ENCODE data around the gene USP17L11. TPM values are rescaled to one million over a fixed set of nuclear protein-coding genes. Genes with fewer than 3 reads are reported as not detected.
"Not testable (repeated sequence)": the region's sequence is repeated elsewhere in the genome, so short reads cannot be mapped to it uniquely, and the experiment has no call there.

USP17L11 gene, protein sequence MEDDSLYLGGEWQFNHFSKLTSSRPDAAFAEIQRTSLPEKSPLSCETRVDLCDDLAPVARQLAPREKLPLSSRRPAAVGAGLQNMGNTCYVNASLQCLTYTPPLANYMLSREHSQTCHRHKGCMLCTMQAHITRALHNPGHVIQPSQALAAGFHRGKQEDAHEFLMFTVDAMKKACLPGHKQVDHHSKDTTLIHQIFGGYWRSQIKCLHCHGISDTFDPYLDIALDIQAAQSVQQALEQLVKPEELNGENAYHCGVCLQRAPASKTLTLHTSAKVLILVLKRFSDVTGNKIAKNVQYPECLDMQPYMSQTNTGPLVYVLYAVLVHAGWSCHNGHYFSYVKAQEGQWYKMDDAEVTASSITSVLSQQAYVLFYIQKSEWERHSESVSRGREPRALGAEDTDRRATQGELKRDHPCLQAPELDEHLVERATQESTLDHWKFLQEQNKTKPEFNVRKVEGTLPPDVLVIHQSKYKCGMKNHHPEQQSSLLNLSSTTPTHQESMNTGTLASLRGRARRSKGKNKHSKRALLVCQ
- total RNA-seq, result not detected

DNA sequence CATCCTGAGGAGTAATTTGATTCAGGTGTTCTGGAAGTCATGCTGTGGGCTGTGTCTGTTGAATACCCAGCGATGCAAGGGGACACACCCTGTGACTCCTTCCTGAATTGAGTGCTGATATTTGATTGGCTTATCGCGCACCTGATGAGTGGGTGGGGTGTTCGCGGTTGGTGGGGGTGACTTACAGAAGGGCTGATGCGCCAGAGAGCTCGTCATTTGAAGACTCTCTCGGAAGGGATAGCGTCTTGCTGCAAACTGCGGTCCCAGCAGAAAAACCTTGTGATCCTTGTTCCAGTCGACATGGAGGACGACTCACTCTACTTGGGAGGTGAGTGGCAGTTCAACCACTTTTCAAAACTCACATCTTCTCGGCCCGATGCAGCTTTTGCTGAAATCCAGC is at the start of gene USP17L11:
Gene USP17L11, plus strand, starts transcription at position 301 of the 400 bp plus-strand sequence. Its CDS starts 0 bp downstream, at position 301.
- H3K27ac ChIP-seq; H3K4me1 ChIP-seq; H3K4me3 ChIP-seq; H3K9me3 ChIP-seq; in situ Hi-C loops (cut with MboI; ENCODE audit: low pct_ligation_motif_present in 1 of 4, low pct_unique_long_range_greater_than_20kb in 1 of 4, low sequenced_read_pairs in 3 of 4); intact Hi-C loops (cut with DNase I; ENCODE audit: low total_unique reads); H3K36me3 ChIP-seq; DNase-seq; H3K27me3 ChIP-seq: not testable (repeated sequence)
- WGBS, 2 donors (ENCODE audit: low coverage in 1 of 2), result no CpG with 5 or more reads among the region's 14 CpGs

- WGBS, 2 donors (ENCODE audit: low coverage in 1 of 2), result no CpG with 5 or more reads among the region's 8 CpGs
- DNase-seq; intact Hi-C loops (cut with DNase I; ENCODE audit: low total_unique reads): not testable (repeated sequence)
These were observed 49.2 kb upstream of the USP17L11 start for GRCh38 chr4:9165990-9166389.

DNA sequence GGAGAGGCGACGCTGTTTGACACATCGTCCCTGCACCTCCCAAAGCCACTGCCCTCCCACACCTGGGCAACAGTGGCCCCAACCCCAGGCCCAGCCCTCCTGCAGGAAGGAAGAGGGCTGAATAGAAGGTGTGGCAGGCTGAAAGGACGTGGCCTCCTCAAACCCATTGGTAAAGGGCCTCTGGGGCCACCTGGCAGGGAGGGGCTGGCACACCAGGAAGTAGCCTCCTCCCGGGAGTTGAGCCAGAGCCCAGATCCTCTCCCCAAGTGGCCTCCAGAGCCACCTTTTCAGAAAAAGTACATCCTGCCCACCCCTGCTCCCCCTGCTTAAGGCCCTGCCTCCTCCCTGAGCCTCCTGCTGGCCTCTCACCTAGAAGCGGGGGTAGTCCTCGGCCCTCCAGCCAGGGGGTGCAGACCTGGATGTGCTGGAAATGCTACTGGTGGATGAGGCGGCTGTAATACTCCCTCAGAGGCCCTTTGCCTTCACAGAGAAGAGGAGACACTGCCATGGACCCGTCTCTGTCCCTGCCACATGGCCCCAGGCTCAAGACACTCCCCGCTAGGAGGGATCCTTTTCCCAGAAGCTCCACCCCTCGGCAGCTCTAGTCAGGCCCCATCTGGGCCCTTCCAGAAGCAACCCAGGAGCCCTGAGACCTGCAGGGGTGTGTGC is 45.3 kb upstream of the USP17L11 start, which contains the start of gene FAM90A26:
Gene FAM90A26, plus strand, starts transcription at position 619 of the 669 bp plus-strand sequence. CDS start 2,764 bp downstream, outside the sequence.
- DNase-seq; H3K9me3 ChIP-seq; in situ Hi-C loops (cut with MboI; ENCODE audit: low pct_ligation_motif_present in 1 of 4, low pct_unique_long_range_greater_than_20kb in 1 of 4, low sequenced_read_pairs in 3 of 4); H3K4me1 ChIP-seq; H3K27ac ChIP-seq; H3K27me3 ChIP-seq; H3K4me3 ChIP-seq; intact Hi-C loops (cut with DNase I; ENCODE audit: low total_unique reads); H3K36me3 ChIP-seq: not testable (repeated sequence)
- no CpG with 5 or more reads among the region's 11 CpGs for WGBS, 2 donors (ENCODE audit: low coverage in 1 of 2)

More at GRCh38 chr4:9165990-9166389, 49.2 kb upstream of the USP17L11 start:
- H3K9me3 ChIP-seq; H3K27me3 ChIP-seq; H3K27ac ChIP-seq; H3K4me3 ChIP-seq; H3K4me1 ChIP-seq; H3K36me3 ChIP-seq; in situ Hi-C loops (cut with MboI; ENCODE audit: low pct_ligation_motif_present in 1 of 4, low pct_unique_long_range_greater_than_20kb in 1 of 4, low sequenced_read_pairs in 3 of 4): not testable (repeated sequence)

GRCh38 chr4:9210357-9210756 is 4.8 kb upstream of the USP17L11 start, which contains the start of gene USP17L10:
Gene USP17L10 (plus strand): TSS chr4:9210657. CDS start chr4:9210657, 0 bp downstream.
- H3K36me3 ChIP-seq; H3K27ac ChIP-seq; H3K4me1 ChIP-seq; DNase-seq; H3K4me3 ChIP-seq; H3K9me3 ChIP-seq; intact Hi-C loops (cut with DNase I; ENCODE audit: low total_unique reads); H3K27me3 ChIP-seq; in situ Hi-C loops (cut with MboI; ENCODE audit: low pct_ligation_motif_present in 1 of 4, low pct_unique_long_range_greater_than_20kb in 1 of 4, low sequenced_read_pairs in 3 of 4): not testable (repeated sequence)
- WGBS, 2 donors (ENCODE audit: low coverage in 1 of 2), result 92% methylated on average over 4 of the region's 13 CpGs; no CpG with 5 or more reads in 1 of the 2 donors

- DNase-seq; H3K36me3 ChIP-seq; in situ Hi-C loops (cut with MboI; ENCODE audit: low pct_ligation_motif_present in 1 of 4, low pct_unique_long_range_greater_than_20kb in 1 of 4, low sequenced_read_pairs in 3 of 4); H3K4me3 ChIP-seq; H3K9me3 ChIP-seq; H3K4me1 ChIP-seq; H3K27ac ChIP-seq; H3K27me3 ChIP-seq; intact Hi-C loops (cut with DNase I; ENCODE audit: low total_unique reads): not testable (repeated sequence)
- WGBS, 2 donors (ENCODE audit: low coverage in 1 of 2), result 77 to 81% methylated on average over 6 to 11 of the region's 14 CpGs
These were observed 504 bp upstream of the USP17L11 start for GRCh38 chr4:9214701-9215100.

DNA sequence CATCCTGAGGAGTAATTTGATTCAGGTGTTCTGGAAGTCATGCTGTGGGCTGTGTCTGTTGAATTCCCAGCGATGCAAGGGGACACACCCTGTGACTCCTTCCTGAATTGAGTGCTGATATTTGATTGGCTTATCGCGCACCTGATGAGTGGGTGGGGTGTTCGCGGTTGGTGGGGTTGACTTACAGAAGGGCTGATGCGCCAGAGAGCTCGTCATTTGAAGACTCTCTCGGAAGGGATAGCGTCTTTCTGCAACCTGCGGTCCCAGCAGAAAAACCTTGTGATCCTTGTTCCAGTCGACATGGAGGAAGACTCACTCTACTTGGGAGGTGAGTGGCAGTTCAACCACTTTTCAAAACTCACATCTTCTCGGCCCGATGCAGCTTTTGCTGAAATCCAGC is 4.6 kb downstream of the USP17L11 start, which contains the start of gene USP17L12:
Gene USP17L12, plus strand, starts transcription at position 301 of the 400 bp plus-strand sequence. Its CDS starts 0 bp downstream, at position 301.
- DNase-seq; intact Hi-C loops (cut with DNase I; ENCODE audit: low total_unique reads); H3K4me1 ChIP-seq; H3K27ac ChIP-seq; in situ Hi-C loops (cut with MboI; ENCODE audit: low pct_ligation_motif_present in 1 of 4, low pct_unique_long_range_greater_than_20kb in 1 of 4, low sequenced_read_pairs in 3 of 4); H3K9me3 ChIP-seq; H3K36me3 ChIP-seq; H3K4me3 ChIP-seq; H3K27me3 ChIP-seq: not testable (repeated sequence)
- WGBS, 2 donors (ENCODE audit: low coverage in 1 of 2), result no CpG with 5 or more reads among the region's 13 CpGs

DNA sequence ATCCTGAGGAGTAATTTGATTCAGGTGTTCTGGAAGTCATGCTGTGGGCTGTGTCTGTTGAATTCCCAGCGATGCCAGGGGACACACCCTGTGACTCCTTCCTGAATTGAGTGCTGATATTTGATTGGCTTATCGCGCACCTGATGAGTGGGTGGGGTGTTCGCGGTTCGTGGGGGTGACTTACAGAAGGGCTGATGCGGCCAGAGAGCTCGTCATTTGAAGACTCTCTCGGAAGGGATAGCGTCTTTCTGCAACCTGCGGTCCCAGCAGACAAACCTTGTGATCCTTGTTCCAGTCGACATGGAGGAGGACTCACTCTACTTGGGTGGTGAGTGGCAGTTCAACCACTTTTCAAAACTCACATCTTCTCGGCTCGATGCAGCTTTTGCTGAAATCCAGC is 9.4 kb downstream of the USP17L11 start, which contains the start of gene USP17L13:
Gene USP17L13, plus strand, starts transcription at position 301 of the 400 bp plus-strand sequence. Its CDS starts 0 bp downstream, at position 301.
- H3K27ac ChIP-seq; H3K9me3 ChIP-seq; H3K27me3 ChIP-seq; H3K4me1 ChIP-seq; intact Hi-C loops (cut with DNase I; ENCODE audit: low total_unique reads); DNase-seq; H3K4me3 ChIP-seq; in situ Hi-C loops (cut with MboI; ENCODE audit: low pct_ligation_motif_present in 1 of 4, low pct_unique_long_range_greater_than_20kb in 1 of 4, low sequenced_read_pairs in 3 of 4); H3K36me3 ChIP-seq: not testable (repeated sequence)
- no CpG with 5 or more reads among the region's 14 CpGs for WGBS, 2 donors (ENCODE audit: low coverage in 1 of 2)

- H3K36me3 ChIP-seq; intact Hi-C loops (cut with DNase I; ENCODE audit: low total_unique reads); H3K27me3 ChIP-seq; H3K4me3 ChIP-seq; in situ Hi-C loops (cut with MboI; ENCODE audit: low pct_ligation_motif_present in 1 of 4, low pct_unique_long_range_greater_than_20kb in 1 of 4, low sequenced_read_pairs in 3 of 4); H3K27ac ChIP-seq; H3K9me3 ChIP-seq; H3K4me1 ChIP-seq: not testable (repeated sequence)
- DNase-seq, result peak; percentile 7
- WGBS, 2 donors (ENCODE audit: low coverage in 1 of 2), result 94% methylated on average over 5 of the region's 8 CpGs; no CpG with 5 or more reads in 1 of the 2 donors
These were observed 15.0 kb downstream of the USP17L11 start for GRCh38 chr4:9230249-9230648.

DNA sequence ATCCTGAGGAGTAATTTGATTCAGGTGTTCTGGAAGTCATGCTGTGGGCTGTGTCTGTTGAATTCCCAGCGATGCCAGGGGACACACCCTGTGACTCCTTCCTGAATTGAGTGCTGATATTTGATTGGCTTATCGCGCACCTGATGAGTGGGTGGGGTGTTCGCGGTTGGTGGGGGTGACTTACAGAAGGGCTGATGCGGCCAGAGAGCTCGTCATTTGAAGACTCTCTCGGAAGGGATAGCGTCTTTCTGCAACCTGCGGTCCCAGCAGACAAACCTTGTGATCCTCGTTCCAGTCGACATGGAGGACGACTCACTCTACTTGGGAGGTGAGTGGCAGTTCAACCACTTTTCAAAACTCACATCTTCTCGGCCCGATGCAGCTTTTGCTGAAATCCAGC is 18.9 kb downstream of the USP17L11 start, which contains the start of gene USP17L15:
Gene USP17L15, plus strand, starts transcription at position 301 of the 400 bp plus-strand sequence. Its CDS starts 0 bp downstream, at position 301.
- WGBS, 2 donors (ENCODE audit: low coverage in 1 of 2), result no CpG with 5 or more reads among the region's 15 CpGs
- H3K27me3 ChIP-seq; H3K4me3 ChIP-seq; H3K36me3 ChIP-seq; H3K9me3 ChIP-seq; H3K27ac ChIP-seq; in situ Hi-C loops (cut with MboI; ENCODE audit: low pct_ligation_motif_present in 1 of 4, low pct_unique_long_range_greater_than_20kb in 1 of 4, low sequenced_read_pairs in 3 of 4); intact Hi-C loops (cut with DNase I; ENCODE audit: low total_unique reads); H3K4me1 ChIP-seq; DNase-seq: not testable (repeated sequence)

DNA sequence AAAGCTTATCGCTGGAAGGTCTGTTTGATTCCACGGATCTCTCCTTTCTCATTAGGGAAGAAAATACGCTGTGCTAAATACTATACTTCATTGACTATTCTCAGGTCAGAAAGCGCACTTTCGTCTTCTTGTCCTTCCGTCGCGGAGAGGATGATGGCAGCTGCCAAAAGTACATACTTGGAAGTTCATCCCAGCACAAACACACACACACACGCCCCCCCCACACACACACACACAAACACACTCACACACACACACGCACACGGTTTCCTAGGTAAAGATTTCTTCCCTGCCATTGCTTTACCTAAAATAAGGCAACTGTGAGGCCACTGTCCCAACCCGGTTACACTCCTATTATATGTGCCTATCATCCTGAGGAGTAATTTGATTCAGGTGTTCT is 23.3 kb downstream of the USP17L11 start:
- H3K4me1 ChIP-seq; intact Hi-C loops (cut with DNase I; ENCODE audit: low total_unique reads); H3K9me3 ChIP-seq; H3K36me3 ChIP-seq; H3K27ac ChIP-seq; H3K27me3 ChIP-seq; H3K4me3 ChIP-seq; in situ Hi-C loops (cut with MboI; ENCODE audit: low pct_ligation_motif_present in 1 of 4, low pct_unique_long_range_greater_than_20kb in 1 of 4, low sequenced_read_pairs in 3 of 4); DNase-seq: not testable (repeated sequence)
- WGBS, 2 donors (ENCODE audit: low coverage in 1 of 2), result 100% methylated on average over 2 of the region's 12 CpGs; no CpG with 5 or more reads in 1 of the 2 donors

Measured in transverse colon (tissue), 4 donors.